ENCODE data around the gene TTLL8.
"Not testable (repeated sequence)": the region's sequence is repeated elsewhere in the genome, so short reads cannot be mapped to it uniquely, and the experiment has no call there.

TTLL8 gene

GRCh38 chr22:49991907-49992533, 66.1 kb downstream of the TTLL8 start:
- H2AFZ ChIP-seq (ENCODE audit: low read length), result no peak overlapping the region
- H4K20me1 ChIP-seq (ENCODE audit: insufficient read depth, low read length, poor library complexity, severe bottlenecking), result no peaks in the 10 kb centered on the region
- no peak overlapping the region for H3K4me3 ChIP-seq (ENCODE audit: low read length, poor library complexity, severe bottlenecking)
- no peaks in the 10 kb centered on the region for H3K27me3 ChIP-seq (ENCODE audit: insufficient read depth, low read length, poor library complexity, severe bottlenecking)
- H3K4me2 ChIP-seq (ENCODE audit: low read depth, low read length, poor library complexity, severe bottlenecking), result no peak overlapping the region
- no peaks in the 10 kb centered on the region for H3F3A ChIP-seq (ENCODE audit: low read depth)
- no peak overlapping the region for H3K9ac ChIP-seq (ENCODE audit: low read depth, low read length, poor library complexity, severe bottlenecking)
- TF ChIP-seq CTCF (conservative IDR thresholded peaks at IDR 0.05; ENCODE audit: low read length) (no peak), EZH2phosphoT487 (IDR thresholded peaks at IDR 0.05; ENCODE audit: borderline replicate concordance) (no peak)
- H3K36me3 ChIP-seq (ENCODE audit: insufficient read depth, low read length), result no peaks in the 10 kb centered on the region
- peaks cover 5% of the 10 kb centered on the region; the same call in 1 of the 2 replicates for H3K9me3 ChIP-seq (ENCODE audit: insufficient read depth, low read depth, low read length)
- H3K79me2 ChIP-seq (ENCODE audit: insufficient read depth, low read length), result no peaks in the 10 kb centered on the region
- peaks cover 3% of the 10 kb centered on the region for H3K4me1 ChIP-seq (ENCODE audit: insufficient read depth, low read length, poor library complexity, severe bottlenecking)
- H3K9me2 ChIP-seq (replicated peaks; ENCODE audit: low read depth, low read length), result no peaks in the 10 kb centered on the region

- Histone ChIP-seq H3K4me3 (ENCODE audit: low read length, poor library complexity, severe bottlenecking) (no peak overlapping the region), H3F3A (ENCODE audit: low read depth) (no peaks in the 10 kb centered on the region), H4K20me1 (ENCODE audit: insufficient read depth, low read length, poor library complexity, severe bottlenecking) (no peaks in the 10 kb centered on the region), H3K36me3 (ENCODE audit: insufficient read depth, low read length) (no peaks in the 10 kb centered on the region), H3K27me3 (ENCODE audit: insufficient read depth, low read length, poor library complexity, severe bottlenecking) (no peaks in the 10 kb centered on the region), H3K4me2 (ENCODE audit: low read depth, low read length, poor library complexity, severe bottlenecking) (no peak overlapping the region), H3K9ac (ENCODE audit: low read depth, low read length, poor library complexity, severe bottlenecking) (no peak overlapping the region), H3K9me3 (ENCODE audit: insufficient read depth, low read depth, low read length) (peaks cover 5% of the 10 kb centered on the region; the same call in 1 of the 2 replicates), H3K4me1 (ENCODE audit: insufficient read depth, low read length, poor library complexity, severe bottlenecking) (peaks cover 3% of the 10 kb centered on the region), H3K9me2 (replicated peaks; ENCODE audit: low read depth, low read length) (no peaks in the 10 kb centered on the region), H3K79me2 (ENCODE audit: insufficient read depth, low read length) (no peaks in the 10 kb centered on the region), H2AFZ (ENCODE audit: low read length) (no peak overlapping the region)
- no peak for TF ChIP-seq CTCF (conservative IDR thresholded peaks at IDR 0.05; ENCODE audit: low read length)
These were observed 66.9 kb downstream of the TTLL8 start for GRCh38 chr22:49991167-49991566.

- H3K9me3 ChIP-seq (ENCODE audit: insufficient read depth, low read depth, low read length); H3K27me3 ChIP-seq (ENCODE audit: insufficient read depth, low read length, poor library complexity, severe bottlenecking); H2AFZ ChIP-seq (ENCODE audit: low read length); H3K4me3 ChIP-seq (ENCODE audit: low read length, poor library complexity, severe bottlenecking); H3F3A ChIP-seq (ENCODE audit: low read depth); H3K4me2 ChIP-seq (ENCODE audit: low read depth, low read length, poor library complexity, severe bottlenecking); H3K9me2 ChIP-seq (replicated peaks; ENCODE audit: low read depth, low read length); H3K79me2 ChIP-seq (ENCODE audit: insufficient read depth, low read length); H3K9ac ChIP-seq (ENCODE audit: low read depth, low read length, poor library complexity, severe bottlenecking); H4K20me1 ChIP-seq (ENCODE audit: insufficient read depth, low read length, poor library complexity, severe bottlenecking); H3K4me1 ChIP-seq (ENCODE audit: insufficient read depth, low read length, poor library complexity, severe bottlenecking); H3K36me3 ChIP-seq (ENCODE audit: insufficient read depth, low read length): not testable (repeated sequence)
These were observed 68.3 kb downstream of the TTLL8 start for GRCh38 chr22:49989826-49990225.

GRCh38 chr22:49986325-49986724, 71.8 kb downstream of the TTLL8 start:
- peaks cover 5% of the 10 kb centered on the region; the same call in 1 of the 2 replicates for H3K9me3 ChIP-seq (ENCODE audit: insufficient read depth, low read depth, low read length)
- no peaks in the 10 kb centered on the region for H3K4me1 ChIP-seq (ENCODE audit: insufficient read depth, low read length, poor library complexity, severe bottlenecking)
- H3K36me3 ChIP-seq (ENCODE audit: insufficient read depth, low read length), result no peaks in the 10 kb centered on the region
- no peak overlapping the region for H3K4me2 ChIP-seq (ENCODE audit: low read depth, low read length, poor library complexity, severe bottlenecking)
- H4K20me1 ChIP-seq (ENCODE audit: insufficient read depth, low read length, poor library complexity, severe bottlenecking), result no peaks in the 10 kb centered on the region
- H3F3A ChIP-seq (ENCODE audit: low read depth), result no peaks in the 10 kb centered on the region
- H3K4me3 ChIP-seq (ENCODE audit: low read length, poor library complexity, severe bottlenecking), result no peak overlapping the region
- H3K9ac ChIP-seq (ENCODE audit: low read depth, low read length, poor library complexity, severe bottlenecking), result no peak overlapping the region
- no peak for TF ChIP-seq CTCF (conservative IDR thresholded peaks at IDR 0.05; ENCODE audit: low read length)
- no peak for TF ChIP-seq EZH2phosphoT487 (IDR thresholded peaks at IDR 0.05; ENCODE audit: borderline replicate concordance)
- H2AFZ ChIP-seq (ENCODE audit: low read length), result no peak overlapping the region
- no peaks in the 10 kb centered on the region for H3K27me3 ChIP-seq (ENCODE audit: insufficient read depth, low read length, poor library complexity, severe bottlenecking)
- H3K79me2 ChIP-seq (ENCODE audit: insufficient read depth, low read length), result no peaks in the 10 kb centered on the region
- no peaks in the 10 kb centered on the region for H3K9me2 ChIP-seq (replicated peaks; ENCODE audit: low read depth, low read length)

All from Loucy (cell line).